ENCODE results near the gene GRID2.

GRID2 gene

DNA sequence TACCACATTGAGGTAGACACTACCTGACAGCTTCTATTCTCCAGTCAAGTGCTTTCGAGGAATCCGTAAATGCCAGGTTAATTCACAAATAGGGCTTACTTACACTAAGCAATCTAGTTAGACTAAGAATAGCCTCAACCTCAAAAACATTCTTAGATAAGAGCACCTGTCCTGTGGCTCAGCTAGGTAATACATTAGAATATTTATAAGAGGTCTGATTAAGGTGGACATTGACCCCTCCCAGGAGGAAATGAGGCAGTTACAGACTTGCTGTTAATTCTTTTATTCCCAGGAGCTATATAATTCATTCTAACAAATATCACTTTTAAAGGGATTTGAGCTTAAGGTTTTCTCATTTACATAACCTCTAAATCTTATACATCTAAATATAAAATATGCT is 758.1 kb downstream of the GRID2 start:
- DNase-seq (ENCODE audit: low read depth in 1 of 2, low spot score in 1 of 2) = no peak

DNA sequence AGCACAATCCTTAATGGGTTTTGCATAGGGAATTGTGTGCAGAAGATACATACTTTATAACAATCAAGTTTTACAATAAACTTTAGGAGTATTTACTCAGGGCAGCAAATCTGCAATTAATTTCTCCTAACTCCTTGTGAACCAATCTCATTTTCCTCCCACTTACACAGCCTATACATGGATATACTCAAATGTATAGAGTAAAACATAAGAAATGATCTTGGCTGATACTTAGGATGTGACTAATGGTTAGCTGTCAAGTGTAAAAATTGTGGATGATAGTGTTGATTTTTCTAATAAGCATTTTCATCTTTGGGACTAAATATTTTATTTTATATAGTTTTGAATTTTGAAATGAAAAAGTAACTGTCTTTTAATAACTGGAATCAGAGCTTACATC is 759.6 kb downstream of the GRID2 start:
- no peak for DNase-seq (ENCODE audit: low read depth in 1 of 2, low spot score in 1 of 2)

DNA sequence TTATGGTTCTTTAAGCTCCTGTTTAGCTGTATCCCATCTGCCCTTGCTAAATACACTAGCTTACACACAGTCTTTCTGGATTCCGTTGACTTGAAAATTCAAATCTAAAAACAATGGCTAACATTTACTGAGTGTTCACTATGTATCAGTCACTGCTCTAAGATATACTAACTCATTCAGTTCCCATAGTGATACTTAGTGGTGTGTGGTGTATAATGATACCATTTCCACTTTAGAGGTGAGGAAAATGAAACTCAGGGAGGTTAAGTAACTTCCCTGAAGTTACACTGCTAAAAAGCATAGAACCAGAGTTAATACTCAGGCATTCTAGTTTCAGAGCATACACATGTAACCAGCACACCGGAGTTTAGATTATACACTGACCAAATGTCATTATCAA is 762.0 kb downstream of the GRID2 start:
- no peak for DNase-seq (ENCODE audit: low read depth in 1 of 2, low spot score in 1 of 2)

DNA sequence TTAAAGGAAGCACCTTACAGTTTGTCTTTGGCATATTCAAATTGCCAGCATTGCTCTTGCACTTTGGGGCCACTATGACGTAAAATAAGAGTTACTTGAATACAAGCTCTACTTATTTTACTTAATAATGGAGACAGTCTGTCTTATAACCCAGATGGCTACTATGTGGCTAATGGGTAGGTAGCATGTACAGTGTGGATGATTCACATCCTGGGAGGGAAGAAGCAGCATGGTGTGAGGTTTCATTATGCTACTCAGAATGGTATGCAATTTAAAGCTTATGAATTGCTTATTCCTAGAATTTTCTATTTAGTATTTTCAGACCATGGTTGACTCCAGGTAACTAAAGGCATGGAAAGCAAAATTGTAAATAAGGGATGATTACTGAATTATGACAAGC is 763.0 kb downstream of the GRID2 start:
- no peak for DNase-seq (ENCODE audit: low read depth in 1 of 2, low spot score in 1 of 2)

DNA sequence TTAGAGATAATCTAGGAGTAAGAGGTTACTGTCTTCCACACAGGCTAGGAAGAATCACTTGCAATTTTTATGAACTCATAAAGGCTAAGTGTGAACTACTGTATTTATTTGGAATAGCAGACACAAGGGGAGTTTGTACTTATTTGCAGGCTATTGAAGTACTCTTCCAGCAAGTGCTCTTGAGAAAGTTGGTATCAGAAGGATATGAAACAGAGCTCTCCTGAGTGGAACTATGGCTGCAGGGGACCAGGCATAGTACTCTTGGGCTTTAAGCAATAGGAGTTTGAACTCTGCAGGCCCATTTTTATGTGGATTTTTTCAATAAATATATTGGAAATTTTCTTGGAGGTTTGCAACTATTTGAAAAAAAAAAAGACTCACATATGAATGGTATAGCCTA is 768.5 kb downstream of the GRID2 start:
- no peak for DNase-seq (ENCODE audit: low read depth in 1 of 2, low spot score in 1 of 2)

DNA sequence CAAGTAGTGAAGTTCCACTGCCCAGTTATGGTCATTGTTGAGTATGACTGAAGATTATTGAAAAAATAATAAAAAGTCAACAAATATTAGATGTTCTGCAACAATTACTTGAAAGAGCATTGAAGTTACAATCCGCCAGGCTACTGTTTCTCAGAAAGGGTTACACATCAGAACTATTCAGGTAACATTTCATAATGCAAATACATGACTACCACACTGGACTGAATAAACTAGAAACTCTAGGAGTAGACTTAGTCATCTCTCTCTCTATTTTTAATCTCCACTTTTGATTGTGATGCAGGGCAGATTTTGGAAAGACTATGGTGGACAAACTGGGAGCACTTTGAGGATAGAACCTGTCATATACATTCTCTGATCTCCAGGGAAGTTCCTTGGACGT is 776.5 kb downstream of the GRID2 start:
- DNase-seq (ENCODE audit: low read depth in 1 of 2, low spot score in 1 of 2) = no peak

DNA sequence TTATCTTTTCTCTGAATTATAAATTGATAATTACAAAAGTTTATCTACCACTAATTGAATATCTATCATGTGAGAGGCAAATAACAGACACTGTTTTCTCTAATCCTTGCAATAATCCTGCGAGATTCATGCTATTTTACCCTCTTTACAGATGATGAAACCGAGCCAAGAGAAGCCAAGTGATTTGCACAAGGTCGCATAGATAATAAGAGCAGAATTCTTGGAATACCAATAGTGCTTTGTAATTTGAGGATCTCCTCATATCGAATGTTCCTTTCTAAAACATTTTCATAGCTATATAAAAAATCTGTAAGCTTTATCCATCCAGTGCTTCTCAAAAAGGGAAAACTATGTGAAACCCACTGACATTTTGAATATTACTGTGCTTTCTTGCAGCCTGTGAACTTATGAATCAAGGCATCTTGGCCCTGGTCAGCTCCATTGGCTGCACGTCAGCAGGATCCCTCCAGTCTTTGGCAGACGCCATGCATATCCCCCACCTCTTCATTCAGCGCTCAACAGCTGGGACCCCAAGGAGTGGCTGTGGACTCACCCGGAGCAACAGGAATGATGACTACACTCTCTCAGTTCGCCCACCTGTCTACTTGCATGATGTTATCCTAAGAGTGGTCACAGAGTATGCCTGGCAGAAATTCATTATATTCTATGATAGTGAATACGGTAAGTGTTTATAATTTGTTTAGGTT is 781.0 kb downstream of the GRID2 start:
- DNase-seq (ENCODE audit: low read depth in 1 of 2, low spot score in 1 of 2) = no peak

DNA sequence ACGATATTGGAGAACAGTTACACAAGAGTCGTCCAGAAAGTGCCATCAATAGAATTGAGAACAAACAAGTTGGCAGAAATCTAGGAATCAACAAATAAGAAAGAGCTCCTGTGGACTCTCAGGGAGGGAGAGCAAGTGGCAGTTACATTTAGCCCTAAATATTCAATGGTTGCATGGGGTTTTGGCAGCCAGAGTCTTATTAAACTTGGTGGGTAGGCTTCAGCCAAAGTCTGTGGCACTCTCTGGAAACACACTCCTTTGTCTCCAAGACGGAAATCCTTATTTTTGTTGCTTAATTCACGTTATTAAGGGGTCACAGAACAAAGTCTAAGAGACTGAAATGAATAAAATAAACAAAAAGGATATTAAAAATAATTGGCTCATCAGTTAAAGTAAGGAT is 782.6 kb downstream of the GRID2 start:
- no peak for DNase-seq (ENCODE audit: low read depth in 1 of 2, low spot score in 1 of 2)

DNA sequence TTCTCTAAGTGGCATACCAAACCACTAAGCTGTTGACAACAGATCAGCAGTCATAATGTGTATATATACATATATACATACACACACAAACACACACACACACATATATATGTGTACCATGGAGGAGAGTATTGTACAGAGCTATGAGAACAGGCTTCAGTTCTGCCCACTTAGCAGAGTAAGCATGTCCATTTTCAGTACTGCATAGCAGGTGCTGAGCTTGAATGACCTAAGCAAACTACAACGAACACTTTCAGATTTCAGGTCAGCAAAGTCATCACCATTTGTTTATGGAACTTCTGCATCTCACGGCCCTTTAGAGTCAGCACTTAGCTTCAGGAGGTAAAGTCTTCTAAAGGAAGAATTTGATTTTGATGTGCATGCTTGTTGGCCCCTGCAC is 789.0 kb downstream of the GRID2 start:
- no peak for DNase-seq (ENCODE audit: low read depth in 1 of 2, low spot score in 1 of 2)

DNA sequence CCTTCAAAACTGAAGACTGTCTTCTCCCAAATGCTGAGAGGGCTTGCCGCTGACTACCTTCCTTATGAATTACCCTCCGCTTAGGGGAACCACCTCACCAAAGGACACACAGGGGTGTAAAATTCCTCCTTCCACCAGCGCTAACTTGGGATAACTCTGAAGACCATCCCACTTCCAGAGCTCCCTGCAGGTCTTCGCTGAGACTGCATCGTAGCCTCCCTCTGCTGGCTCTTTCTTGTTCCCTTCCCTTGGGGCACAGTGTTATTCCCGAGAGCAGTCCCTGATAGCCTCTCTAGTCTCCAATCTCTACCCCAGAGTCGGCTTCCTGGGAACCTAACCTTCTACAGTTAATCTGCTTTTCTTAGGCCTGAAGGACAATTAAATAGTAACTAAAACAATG is 799.3 kb downstream of the GRID2 start:
- no peak for DNase-seq (ENCODE audit: low read depth in 1 of 2, low spot score in 1 of 2)

DNA sequence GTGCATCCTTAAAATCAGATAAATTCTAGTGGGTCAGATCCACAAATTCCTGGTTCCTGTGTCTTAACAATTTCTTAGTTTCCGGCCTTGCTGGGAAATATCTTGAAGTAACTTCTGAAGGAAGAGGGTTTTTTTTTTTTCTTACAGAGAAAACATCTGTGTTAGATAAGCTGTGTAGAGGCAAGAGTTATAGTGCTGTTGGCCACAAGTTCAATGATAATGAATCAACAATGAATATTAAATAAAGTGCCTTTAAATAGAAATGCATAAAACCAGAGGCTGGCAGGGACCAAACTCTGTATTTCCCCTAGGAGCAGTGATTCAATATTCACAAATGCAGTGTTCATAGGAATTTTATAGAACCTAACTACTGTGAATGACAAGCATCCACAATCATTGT is 812.9 kb downstream of the GRID2 start:
- DNase-seq (ENCODE audit: low read depth in 1 of 2, low spot score in 1 of 2) = no peak

DNA sequence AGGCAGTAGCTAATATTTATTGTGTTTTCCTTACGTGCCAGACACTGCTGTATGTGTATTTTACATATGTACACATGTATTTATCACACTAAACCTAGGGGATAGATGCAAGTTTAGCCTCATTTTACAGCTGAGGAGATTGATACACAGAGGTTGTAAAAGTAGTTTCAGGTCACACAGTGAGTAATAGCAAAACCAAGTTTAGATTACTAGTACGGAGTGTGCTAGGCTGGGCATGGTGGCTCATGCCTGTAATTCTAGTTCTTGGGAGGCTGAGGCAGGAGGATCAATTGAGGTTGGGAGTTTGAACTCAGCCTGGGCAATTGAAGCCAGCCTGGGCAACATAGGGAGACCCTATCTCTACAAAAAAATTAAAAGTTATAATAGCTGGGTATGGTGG is 823.7 kb downstream of the GRID2 start:
- DNase-seq (ENCODE audit: low read depth in 1 of 2, low spot score in 1 of 2) = no peak

DNA sequence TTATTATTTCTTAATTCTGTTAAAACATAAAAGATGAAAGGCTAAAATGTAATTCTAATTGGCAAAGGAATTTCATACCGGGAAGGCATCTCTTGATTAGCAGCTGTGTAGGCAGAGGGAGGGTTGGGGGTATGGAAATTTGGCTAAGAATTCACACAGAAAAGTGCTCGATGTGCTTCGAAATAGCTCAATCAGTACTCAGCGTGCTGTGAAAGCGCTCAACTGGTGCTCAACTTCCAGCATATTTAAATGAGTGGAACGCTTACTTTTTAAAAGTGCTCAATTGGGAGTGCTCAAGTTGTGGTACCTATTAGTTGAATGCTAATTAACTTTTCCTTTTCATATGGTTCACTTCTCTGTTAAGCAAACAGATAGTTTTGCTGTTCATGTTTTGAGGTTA is 828.9 kb downstream of the GRID2 start:
- no peak for DNase-seq (ENCODE audit: low read depth in 1 of 2, low spot score in 1 of 2)

DNA sequence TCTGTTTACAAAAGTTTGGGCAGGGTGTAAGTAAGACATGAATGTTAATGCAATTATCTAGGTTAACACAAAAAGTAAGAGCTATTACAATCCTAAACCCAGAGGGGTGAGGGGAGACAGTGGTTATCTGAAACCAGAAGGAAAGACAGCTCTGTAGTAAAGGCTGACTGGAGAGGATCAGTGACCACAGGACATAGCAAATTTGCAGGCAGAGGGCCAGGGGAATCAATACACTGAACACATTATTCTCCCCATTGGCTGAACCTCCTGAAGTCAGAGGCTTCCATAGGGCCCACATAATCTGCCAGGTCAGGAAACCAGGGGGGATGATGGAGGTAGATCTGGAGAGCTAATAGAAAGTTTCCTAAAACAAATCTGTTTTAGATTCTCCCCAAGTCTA is 835.4 kb downstream of the GRID2 start:
- DNase-seq (ENCODE audit: low read depth in 1 of 2, low spot score in 1 of 2) = no peak

DNA sequence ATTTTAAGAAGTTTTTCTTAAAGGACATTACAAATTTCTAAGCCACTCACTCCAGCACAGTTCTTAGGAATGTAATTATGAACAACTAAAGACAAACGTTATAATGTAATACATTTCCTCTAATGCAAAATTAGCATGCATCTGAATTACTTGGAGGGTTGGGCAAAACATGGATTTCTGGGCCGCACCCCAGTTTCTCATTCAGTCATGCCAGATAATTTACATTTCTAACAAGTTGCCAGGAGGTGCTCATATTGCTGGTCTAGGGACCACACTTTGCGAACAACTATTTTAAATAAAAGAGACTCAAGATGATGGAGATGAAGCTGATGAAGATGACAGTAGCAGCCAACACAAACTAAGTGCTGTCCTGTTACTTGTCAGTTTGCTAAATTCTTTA is 840.1 kb downstream of the GRID2 start:
- no peak for DNase-seq (ENCODE audit: low read depth in 1 of 2, low spot score in 1 of 2)

DNA sequence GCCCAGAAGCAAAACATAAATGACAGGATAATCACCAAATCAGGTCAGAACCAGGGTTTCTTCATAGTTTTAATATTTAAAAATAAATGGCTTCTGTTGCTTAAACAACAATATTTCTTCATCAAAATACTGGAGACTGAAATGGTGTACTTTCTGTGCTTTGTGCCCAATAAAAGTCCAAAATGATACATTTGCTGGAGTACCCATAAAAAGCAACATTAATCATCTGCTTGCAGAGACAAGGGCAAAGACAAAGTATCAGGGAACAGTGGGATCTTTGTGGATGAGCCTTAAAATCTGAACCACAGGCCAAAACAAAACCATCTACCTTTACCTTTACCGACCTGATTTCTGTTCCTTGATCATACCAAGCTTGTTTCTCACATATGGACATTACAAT is 840.9 kb downstream of the GRID2 start:
- no peak for DNase-seq (ENCODE audit: low read depth in 1 of 2, low spot score in 1 of 2)

DNA sequence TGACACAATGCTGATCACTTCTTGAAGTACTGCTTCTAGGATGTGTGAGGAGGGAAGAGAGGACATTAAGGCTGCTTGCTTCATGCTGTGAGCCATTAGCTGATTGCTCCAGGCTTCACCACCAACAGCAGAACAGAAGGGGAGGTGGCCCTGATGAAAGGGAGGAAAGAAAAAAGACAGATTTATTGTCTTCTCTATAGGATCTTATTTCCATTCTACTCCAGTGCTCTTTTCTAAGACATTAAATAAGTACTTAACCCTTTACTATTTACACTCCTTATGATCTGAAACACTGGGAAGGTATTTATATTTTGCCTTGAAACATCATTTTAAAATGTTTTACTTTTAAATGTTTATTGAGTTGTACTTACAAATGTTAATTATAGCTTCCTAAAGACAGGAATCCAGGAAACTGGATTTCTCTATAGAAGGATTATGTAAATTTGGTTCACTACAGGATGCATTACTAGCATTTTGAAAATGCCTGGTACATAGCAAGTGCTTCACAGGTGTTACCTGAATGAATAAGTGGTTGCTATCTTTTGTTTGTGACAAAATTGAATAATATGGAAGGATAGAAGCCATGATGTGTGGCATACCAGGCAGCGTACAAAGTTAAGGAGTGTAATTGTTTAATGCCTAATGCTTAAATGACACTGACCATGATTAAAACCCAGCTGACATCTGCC is 843.9 kb downstream of the GRID2 start:
- no peak for DNase-seq (ENCODE audit: low read depth in 1 of 2, low spot score in 1 of 2)

DNA sequence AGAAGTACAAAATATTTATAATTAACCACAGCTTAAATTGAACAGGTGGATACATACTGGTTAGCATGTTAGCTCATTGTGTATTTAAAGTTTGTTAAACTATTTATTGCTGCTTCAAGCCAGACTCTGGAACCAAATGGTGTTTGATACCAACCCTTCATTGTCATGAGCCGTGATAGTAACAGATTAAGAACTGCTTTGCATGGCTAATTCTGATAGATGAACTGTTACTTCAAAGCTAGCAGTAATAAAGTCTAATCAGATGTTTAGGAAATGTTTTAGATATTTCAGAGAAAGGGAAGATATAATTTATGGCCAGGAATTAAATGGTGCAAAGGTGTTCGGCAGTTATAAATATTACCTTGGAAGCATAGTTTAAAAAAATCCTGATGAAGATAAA is 848.7 kb downstream of the GRID2 start:
- DNase-seq (ENCODE audit: low read depth in 1 of 2, low spot score in 1 of 2) = no peak

DNA sequence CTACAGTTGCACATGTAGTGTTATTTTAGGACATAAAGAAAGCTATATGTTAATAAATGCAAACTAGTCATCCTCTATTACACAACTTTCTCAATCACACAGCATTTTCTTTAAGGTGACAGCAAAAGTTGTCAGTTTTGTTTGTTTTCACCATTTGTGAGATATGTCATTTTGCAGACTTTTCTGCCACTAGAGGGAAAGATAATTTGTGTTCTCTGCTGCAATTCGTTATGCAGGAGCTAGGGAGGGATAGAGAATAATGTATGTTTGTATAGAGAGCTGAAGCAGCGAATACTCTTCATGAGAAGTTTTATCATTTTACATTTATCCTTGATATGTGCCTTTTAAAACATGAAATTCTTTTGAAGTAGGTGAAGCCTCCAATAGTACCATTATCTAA is 854.2 kb downstream of the GRID2 start:
- no peak for DNase-seq (ENCODE audit: low read depth in 1 of 2, low spot score in 1 of 2)

DNA sequence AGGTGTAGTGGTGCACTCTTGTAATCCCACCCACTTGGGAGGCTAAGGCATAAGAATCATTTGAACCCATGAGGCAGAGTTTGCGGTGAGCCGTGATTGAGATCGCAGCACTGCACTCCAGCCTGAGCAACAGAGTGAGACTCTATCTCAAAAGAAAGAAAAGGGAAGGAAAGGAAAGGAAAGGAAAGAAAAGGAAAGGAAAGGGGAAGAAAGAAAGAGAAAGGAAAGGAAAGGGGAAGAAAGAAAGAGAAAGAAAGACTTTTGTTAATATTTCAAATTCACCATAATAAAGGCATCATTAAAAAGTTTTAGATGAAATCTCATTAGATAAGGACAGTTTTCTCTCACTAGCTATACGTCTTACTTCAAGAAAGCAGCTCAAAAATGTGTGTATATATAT is 864.3 kb downstream of the GRID2 start:
- no peak for DNase-seq (ENCODE audit: low read depth in 1 of 2, low spot score in 1 of 2)

DNA sequence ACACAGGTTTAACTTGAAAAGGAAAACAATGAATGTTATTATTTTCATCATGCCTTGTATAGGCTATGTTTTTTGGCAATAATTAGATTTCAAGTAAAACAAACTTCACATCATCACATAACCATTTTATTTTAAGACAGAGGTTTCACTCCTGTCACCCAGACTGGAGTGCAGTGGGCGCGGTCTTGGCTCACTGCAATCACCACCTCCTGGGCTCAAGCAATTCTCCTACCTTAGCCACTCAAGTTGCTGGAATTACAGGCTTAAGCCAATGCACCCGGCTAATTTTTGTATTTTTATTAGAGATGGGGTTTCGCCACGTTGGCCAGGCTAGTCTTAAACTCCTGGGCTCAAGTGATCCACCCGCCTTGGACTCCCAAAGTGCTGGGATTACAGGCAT is 866.2 kb downstream of the GRID2 start:
- no peak for DNase-seq (ENCODE audit: low read depth in 1 of 2, low spot score in 1 of 2)

DNA sequence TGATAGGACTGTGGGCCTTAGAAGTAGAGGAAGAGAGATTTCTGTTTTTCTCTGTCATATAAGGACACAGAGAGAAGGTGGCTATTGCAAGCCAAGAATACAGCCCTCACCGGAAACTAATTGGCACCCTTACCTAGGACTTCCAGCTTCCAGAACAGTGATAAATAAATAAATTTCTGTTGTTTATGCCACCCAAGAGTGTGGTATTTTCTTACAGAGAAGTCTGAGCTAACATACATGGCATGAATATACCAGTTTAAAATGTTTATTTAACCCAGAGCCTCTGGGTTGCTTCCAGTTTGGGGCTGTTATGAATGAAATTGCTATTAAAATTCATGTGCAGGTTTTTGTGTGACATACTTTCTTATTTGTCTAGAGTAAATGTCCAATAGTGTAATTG is 870.8 kb downstream of the GRID2 start:
- no peak for DNase-seq (ENCODE audit: low read depth in 1 of 2, low spot score in 1 of 2)

DNA sequence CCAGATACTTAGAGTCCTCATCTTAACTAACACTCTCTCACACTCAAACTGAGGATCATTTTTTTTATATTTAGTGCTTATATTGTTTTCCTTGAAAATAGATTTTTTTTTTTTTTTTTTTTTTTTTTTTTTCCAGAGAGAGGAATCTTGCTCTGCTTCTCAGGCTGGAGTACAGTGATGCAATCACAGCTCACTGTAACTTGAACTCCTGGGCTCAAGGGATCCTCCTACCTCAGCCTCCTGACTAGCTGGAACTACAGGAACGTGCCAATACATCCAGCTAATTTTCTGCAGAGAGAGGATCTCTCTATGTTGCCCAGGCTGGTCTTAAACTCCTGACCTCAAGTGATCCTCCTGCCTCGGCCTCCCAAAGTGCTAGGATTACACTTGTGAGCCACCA is 874.5 kb downstream of the GRID2 start:
- DNase-seq (ENCODE audit: low read depth in 1 of 2, low spot score in 1 of 2) = no peak

Data from stimulated activated CD4-positive, alpha-beta T cell treated with anti-CD3 and anti-CD28 coated beads, Interleukin-15, amount 100 ng/mL, for 1 hour (primary cell).